Left ventricle myocardium inferior (tissue), 1 donor: ENCODE data around the gene TNFRSF9. TPM values are rescaled to one million over a fixed set of nuclear protein-coding genes. Genes with fewer than 3 reads are reported as not detected.
A peak's percentile ranks its signal among the peaks of the same experiment; 100 is the strongest.

Experiments used
- DNase-seq: peaks from one replicate; pipeline ENCODE4 v3.0.0-alpha.2; 2020
- H3K27ac ChIP-seq: fragments of 200-600 bp; replicated peaks from 2 replicates; pipeline ENCODE4 v1.8.0; 2021
- H3K27me3 ChIP-seq: fragments of 200-600 bp; 2 replicates; pipeline ENCODE4 v1.8.0; 2021; ENCODE audit warnings: low read depth
- H3K36me3 ChIP-seq: fragments of 200-600 bp; 2 replicates; pipeline ENCODE4 v1.8.0; 2021
- H3K4me1 ChIP-seq: fragments of 200-600 bp; 2 replicates; pipeline ENCODE4 v1.8.0; 2021
- H3K4me3 ChIP-seq: fragments of 200-600 bp; 2 replicates; pipeline ENCODE4 v1.8.0; 2021; ENCODE audit warnings: mild to moderate bottlenecking, moderate library complexity
- H3K9me3 ChIP-seq: fragments of 200-600 bp; replicated peaks from 2 replicates; pipeline ENCODE4 v1.8.0; 2021
- CTCF ChIP-seq: fragments of 200-600 bp; IDR thresholded peaks from 2 replicates; pipeline ENCODE4 v1.8.0; 2021; ENCODE audit warnings: antibody characterized with exemption, mild to moderate bottlenecking, borderline replicate concordance
- intact Hi-C: fragments of 100-400 bp; cut with micrococcal nuclease; formaldehyde crosslinking; loops from one replicate; pipeline ENCODE4 v1.11.0; 2022
- total RNA-seq: library from RNA; stranded (reverse); fragmentation: NEBNext Ultra II Directional; extraction: Animal tissue kit (Norgen Biotek cat#: 25700); gene quantifications from one replicate; pipeline ENCODE4 v1.2.1, GENCODE V29; 2021
- donor health status: DM: no; HTN: yes; CAD: no; lungs with severe emphysema.

Gene TNFRSF9
- total RNA-seq, 1 donor from 2014 or later: not detected

GRCh38 chr1:7984811-7985210 lies 44.2 kb upstream of the TNFRSF9 start:
- H3K27me3 ChIP-seq: no peaks in the 10 kb centered on the region
- H3K9me3 ChIP-seq: no peaks in the 10 kb centered on the region
- peaks cover 21% of the 10 kb centered on the region for H3K4me1 ChIP-seq
- H3K4me3 ChIP-seq: no peak overlapping the region
- no peak for TF ChIP-seq CTCF
- no peak overlapping the region for H3K27ac ChIP-seq
- no peak for DNase-seq
- H3K36me3 ChIP-seq: peaks cover 55% of the 10 kb centered on the region
- intact Hi-C loops: loop anchor here (5.0 kb wide), 1 partner anchor 32 kb away; no protein-coding TSS in a partner anchor

- intact Hi-C loops: loop anchor here (5.0 kb wide), 1 partner anchor 34 kb away; no protein-coding TSS in a partner anchor
- DNase-seq: no peak
- no peaks in the 10 kb centered on the region for H3K9me3 ChIP-seq
- no peaks in the 10 kb centered on the region for H3K27me3 ChIP-seq
- peak overlapping the region; percentile 17 for H3K27ac ChIP-seq
- H3K4me1 ChIP-seq: peaks cover 21% of the 10 kb centered on the region
- H3K4me3 ChIP-seq: no peak overlapping the region
- peaks cover 71% of the 10 kb centered on the region for H3K36me3 ChIP-seq
- TF ChIP-seq CTCF: no peak
These were observed 42.6 kb upstream of the TNFRSF9 start for GRCh38 chr1:7983086-7983778.

GRCh38 chr1:7980984-7981383 lies 40.3 kb upstream of the TNFRSF9 start:
- intact Hi-C loops: loop anchor here (5.0 kb wide), 1 partner anchor 36 kb away; no protein-coding TSS in a partner anchor
- H3K4me1 ChIP-seq: peaks cover 27% of the 10 kb centered on the region
- H3K27ac ChIP-seq: no peak overlapping the region
- H3K36me3 ChIP-seq: peaks cover 81% of the 10 kb centered on the region
- no peak for TF ChIP-seq CTCF
- DNase-seq: no peak
- no peaks in the 10 kb centered on the region for H3K27me3 ChIP-seq
- H3K9me3 ChIP-seq: no peaks in the 10 kb centered on the region
- H3K4me3 ChIP-seq: no peak overlapping the region

GRCh38 chr1:7975212-7975865 lies 34.7 kb upstream of the TNFRSF9 start:
- peak; percentile 61 for DNase-seq
- Histone ChIP-seq H3K36me3 (peaks cover 76% of the 10 kb centered on the region), H3K9me3 (no peaks in the 10 kb centered on the region), H3K4me1 (peaks cover 19% of the 10 kb centered on the region), H3K4me3 (no peak overlapping the region), H3K27ac (no peak overlapping the region), H3K27me3 (no peaks in the 10 kb centered on the region)
- TF ChIP-seq CTCF: peak; percentile 93
- intact Hi-C loops: no loop called here

GRCh38 chr1:7973086-7973485 lies 32.4 kb upstream of the TNFRSF9 start:
- DNase-seq: no peak
- Histone ChIP-seq H3K9me3 (no peaks in the 10 kb centered on the region), H3K27ac (no peak overlapping the region), H3K4me1 (peaks cover 19% of the 10 kb centered on the region), H3K4me3 (no peak overlapping the region), H3K36me3 (peaks cover 76% of the 10 kb centered on the region), H3K27me3 (no peaks in the 10 kb centered on the region)
- intact Hi-C loops: no loop called here
- TF ChIP-seq CTCF: no peak
